Renal cortical epithelial cell (primary cell): Measurements from ENCODE around the gene APOL1. TPM values are rescaled to one million over a fixed set of nuclear protein-coding genes. Genes with fewer than 3 reads are reported as not detected.
"Not testable (repeated sequence)": the region's sequence is repeated elsewhere in the genome, so short reads cannot be mapped to it uniquely, and the experiment has no call there.

Source experiments
- DNase-seq: peaks from one replicate; pipeline ENCODE4 v3.0.0-alpha.2; 2011; ENCODE audit warnings: low read depth
- total RNA-seq: library from RNA; depleted of rRNA; stranded (reverse); fragments of >200 nt; gene quantifications from 2 replicates; pipeline ENCODE4 v1.2.3, GENCODE V29; 2014

Gene APOL1
- total RNA-seq, 1 donor from 2014 or later = 247 TPM

DNA sequence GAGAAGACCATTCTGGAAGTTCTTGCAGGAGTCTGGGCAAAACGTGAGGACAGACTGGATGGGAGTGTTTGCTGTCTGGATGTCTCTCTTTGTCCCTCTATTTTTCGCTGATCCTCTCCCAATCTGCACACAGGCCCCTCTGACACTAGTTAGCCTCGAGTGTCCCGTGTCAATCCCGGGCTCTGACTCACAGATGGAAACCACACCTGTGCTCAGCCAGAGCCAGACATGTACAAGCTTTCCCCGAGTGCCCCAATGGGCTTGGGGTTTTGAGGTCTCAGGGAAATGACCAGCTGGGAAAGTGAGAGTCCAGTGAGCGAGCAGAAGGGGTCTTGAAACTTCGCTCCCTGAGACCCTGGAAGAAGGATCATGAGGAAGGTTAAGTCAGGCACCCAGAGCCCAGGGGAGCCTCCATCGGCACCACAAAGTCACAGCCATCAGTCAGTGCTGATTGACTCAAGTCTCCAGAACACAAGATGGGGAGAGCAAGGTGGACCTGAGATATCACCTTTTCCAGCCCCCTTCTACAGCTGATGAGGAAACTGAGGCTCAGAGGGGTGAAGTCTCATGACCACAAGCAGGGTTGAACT, 27.5 kb upstream of the APOL1 start:
- no peak for DNase-seq

- DNase-seq = no peak
These were observed 26.7 kb upstream of the APOL1 start for GRCh38 chr22:36226189-36226588.

GRCh38 chr22:36227396-36227795, 25.5 kb upstream of the APOL1 start:
- no peak for DNase-seq

DNA sequence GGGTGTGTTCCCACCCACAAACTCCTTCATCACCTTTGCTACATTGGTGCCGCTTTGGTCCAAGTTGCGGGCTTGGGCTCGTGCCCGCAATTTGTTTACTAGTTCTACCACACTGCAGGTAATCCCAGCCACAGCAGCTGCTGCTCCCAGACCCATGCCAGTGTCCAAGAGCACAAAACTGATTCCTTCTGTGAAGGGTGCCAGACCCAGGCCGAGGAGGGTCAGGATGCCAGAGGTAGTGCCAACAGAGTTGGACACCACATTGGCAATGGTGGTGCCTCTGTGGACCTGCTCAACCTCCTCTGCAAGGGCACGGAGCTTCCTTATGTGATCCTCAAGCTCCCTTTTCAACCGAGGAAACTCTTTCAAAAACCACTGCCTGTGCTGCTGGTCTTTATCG, 25.1 kb upstream of the APOL1 start:
- no peak for DNase-seq

GRCh38 chr22:36228369-36228768, 24.6 kb upstream of the APOL1 start:
- DNase-seq = not testable (repeated sequence)

DNA sequence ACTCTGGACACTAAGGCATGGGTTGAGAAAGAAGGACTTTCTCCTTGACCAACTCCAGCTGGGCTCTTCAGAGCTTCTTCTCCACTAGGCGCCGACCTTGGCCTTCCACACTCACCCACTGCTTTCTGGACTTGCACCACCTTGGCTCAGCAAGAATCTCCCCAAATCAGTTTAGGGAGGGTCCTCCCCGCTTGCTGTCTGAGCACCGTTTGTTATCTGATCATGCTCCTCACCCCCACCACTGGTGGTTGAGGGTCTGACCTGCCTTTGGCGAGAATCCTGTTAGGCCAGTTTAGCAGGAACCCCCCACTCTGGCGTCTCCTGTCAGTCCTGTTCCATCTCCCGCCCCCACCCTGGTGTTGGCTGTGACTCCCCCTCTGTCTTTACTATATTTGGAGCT, 24.0 kb upstream of the APOL1 start:
- no peak for DNase-seq

GRCh38 chr22:36229649-36230048, 23.3 kb upstream of the APOL1 start:
- DNase-seq = not testable (repeated sequence)

GRCh38 chr22:36231051-36231450, 21.9 kb upstream of the APOL1 start:
- not testable (repeated sequence) for DNase-seq

DNA sequence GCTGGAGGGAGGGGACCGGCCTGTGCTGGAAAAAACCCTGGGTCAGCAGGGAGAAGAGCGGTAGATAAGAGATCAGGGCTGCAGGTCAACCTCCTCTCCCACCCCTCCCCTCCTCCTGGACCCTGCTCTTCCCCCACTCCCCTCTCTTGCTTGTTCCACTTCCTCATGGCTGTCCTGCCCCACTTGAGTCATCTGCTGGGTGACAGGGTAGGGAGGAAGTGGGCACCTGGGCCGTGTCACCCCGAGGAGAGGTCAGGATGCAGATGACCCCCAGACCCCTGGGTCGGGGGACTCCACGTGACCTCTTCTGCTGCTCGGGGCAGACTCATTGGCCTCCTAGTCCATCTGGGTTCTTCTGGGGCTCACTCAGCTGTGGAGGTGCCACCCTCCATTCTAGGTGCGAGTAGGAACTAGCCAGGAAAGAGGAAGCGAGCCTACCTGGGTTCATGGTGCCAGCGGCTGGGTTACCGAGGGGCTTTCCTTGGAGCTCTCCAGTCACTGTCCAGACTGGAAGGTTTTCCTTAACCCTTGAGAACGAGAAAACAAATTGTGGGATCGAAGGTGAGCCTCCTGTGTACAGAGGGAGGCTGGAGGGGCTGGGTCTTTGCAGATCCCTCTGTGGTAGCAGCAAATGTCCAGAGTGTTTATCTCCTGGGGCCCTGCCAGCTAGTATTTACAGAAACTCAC, 20.1 kb upstream of the APOL1 start:
- no peak for DNase-seq

DNA sequence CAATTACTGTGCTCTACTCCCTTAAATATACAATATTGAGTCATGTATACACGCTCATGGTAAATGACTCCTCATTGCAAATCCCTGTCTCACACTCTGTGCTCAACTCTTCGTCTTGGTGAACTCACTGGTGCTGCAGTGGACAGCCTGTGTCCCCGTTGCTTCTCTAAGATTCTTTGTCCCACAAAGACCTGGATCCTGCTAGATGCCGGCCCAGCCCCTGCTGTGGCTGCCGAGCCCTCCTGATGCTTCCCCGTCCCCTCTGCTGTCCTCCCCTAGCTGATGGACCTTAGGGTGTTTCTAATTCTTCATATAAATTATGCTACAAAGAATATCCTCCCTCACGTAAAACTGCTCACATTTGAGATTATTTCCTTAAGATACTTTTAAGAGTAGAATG, 19.1 kb upstream of the APOL1 start:
- DNase-seq = no peak

DNA sequence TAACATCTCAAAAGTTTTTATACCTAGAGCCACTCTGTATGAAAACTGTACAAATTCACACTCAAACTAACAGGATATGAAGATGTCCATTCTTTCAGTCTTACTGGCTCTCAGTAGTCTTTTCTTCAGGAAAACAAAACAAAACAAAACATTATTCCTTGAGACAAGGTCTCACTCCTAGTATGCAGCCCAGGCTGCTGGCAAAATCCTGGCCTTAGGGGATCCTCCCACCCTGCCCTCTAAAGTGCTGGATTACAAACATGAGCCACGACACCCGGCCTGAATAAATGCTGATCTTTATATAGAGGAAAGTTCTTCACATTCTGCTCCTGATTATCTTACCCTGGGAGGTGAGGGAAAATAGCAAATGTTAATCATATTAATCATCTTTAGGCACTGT, 18.7 kb upstream of the APOL1 start:
- no peak for DNase-seq

- no peak for DNase-seq
These were observed 18.0 kb upstream of the APOL1 start for GRCh38 chr22:36234919-36235318.

DNA sequence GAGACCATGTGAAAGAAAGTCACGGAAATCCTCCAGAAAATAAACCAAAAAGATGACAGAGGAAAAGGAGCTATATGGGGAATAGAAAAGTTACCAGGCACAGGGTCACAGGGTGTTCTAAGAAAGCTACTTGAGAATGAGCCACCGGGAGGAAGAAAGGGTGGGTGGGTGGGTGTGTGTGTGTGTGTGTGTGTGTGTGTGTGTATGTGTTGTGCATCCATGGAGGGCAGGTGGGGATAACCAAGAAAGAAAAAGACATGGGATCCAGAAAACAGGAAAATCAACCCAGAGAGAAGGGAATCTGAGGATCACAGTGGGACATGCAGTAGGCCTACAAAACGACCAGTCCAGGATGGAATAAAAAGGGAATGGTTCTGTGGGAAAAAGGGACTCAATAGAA, 17.3 kb upstream of the APOL1 start:
- no peak for DNase-seq

GRCh38 chr22:36236388-36237319, 16.3 kb upstream of the APOL1 start:
- DNase-seq = no peak

DNA sequence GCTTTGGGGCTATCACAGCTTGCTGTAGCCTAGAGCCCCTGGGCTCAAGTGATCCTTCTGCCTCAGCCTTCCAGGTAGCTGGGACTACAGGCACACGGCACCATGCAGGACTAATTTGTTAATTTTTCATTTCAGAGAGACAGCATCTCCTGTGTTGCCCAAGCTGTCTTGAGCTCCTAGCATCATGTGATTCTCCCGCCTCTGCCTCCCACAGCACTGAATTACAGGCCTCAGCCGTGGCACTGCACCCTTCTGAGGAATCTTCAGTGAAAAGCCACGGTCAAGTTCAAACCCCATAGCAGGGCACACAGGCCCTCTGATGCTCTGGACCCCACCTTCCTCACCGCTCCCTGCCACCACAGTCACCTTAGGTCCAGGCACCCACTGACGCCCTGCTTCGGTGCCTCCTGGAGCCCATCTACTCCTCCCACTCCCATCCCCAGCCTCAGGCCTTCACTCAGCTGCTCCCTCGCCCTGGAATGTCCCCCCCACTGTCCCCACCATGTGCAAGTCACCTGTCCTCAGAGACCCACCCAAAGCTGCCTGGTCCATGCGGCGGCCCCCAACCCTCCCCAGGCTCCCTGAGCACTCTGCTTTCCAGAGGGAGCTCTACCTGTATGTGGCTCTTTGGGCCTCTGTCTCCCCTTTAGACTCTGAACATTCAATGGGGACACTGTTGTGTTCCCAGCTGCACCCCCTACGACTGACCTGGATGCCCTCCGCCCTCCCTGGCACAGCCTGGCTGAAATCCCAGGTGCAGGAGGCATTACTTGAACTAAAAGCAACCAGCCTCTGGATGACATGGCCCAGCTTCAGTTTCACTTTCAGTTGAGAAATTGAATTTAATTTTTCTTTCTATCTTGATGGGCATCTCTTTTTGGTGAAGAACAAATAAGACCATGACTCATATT, 15.2 kb upstream of the APOL1 start:
- peak; percentile 30 for DNase-seq

- no peak for DNase-seq
These were observed 14.4 kb upstream of the APOL1 start for GRCh38 chr22:36238373-36239149.

DNA sequence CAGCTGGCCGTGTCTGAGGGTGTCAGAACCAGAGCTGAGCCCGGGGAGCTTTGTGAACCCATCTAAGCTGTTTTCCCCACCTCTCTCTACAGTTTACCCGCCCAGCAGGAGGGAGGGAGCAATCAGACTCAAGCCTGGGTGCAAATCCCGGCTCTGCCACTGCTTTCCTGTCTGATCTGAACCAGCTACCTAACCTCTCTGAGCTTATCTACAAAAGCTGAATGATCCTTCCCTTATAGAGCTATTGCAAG, 13.9 kb upstream of the APOL1 start:
- DNase-seq = no peak

DNA sequence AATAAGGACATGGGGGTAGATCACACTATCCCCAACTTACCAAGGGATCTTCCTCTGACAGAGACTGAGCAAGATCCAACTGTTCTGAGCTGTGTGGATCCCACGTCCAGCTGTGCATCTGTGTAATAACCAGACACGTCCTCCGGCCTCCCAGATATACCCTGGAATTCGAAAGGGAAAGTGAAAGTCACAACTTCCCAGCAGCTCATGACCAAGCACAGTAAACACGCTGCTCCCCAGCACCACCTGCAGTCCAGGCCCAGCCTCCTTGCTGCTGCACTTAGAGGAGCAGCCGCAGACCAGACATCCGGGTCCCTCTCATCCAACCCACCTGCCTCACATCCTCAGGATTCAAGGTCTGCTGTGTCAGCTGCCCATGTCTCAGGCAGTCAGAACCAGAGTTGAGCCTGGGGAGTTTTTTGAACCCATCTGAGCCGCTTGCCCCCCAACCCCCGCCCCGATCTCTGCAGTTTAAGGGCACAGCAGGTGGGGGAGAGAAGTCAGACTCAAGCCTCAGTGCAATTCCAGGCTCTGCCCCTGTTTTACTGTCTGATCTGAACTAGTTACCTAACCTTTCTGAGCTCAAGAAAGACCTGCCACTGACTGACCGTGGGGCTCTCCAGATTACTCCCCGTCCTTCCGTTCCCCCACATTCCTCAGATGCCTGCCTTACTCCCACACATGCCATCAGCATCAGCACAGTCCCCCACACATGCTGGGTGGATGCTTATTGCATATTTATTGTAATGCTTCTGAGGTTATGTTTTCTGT, 13.3 kb upstream of the APOL1 start, which contains the start of gene APOL2:
APOL2 (minus strand) TSS at position 127 of the 771 bp plus-strand sequence. CDS start 6,365 bp downstream, outside the sequence.
- DNase-seq = peak; percentile 91

DNA sequence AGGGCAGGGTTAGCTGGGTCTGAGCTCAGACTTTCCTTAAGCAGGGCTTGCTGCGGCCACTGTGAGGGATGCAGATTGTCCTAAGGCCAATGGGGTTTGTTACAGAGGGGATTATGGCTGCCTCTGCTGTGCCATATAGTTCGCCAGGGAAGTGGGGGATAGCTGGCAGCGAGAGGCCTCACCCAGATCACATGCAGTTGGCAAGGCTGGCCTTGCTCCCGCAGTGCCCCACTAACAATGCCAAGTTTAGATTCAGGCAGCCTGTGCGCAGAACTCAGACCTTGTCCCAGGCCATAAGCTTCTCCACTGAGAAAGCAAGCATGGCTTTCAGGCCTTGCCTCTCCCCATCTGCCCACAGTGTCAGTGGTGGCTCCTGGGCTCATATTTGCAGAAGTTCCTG, 8.9 kb upstream of the APOL1 start:
- DNase-seq = no peak
